HepG2 (cell line): Measurements from ENCODE around the gene TEX14. TPM values are rescaled to one million over a fixed set of nuclear protein-coding genes. Genes with fewer than 3 reads are reported as not detected.

ENCODE experiments used
- ATAC-seq: fragments of 200-7000 bp; cut with Tn5 transposase; 3 replicates; pipeline ENCODE4 v1.9.1; 2020; ENCODE audit warnings: mild to moderate bottlenecking, moderate library complexity
- BruUV-seq: library from RNA; stranded (reverse); fragments of 400-500 nt; replicated peaks from 2 replicates; lab custom pipeline; 2021; lab: Mats Ljungman, UMichigan
- CTCF ChIA-PET: fragments of 300-600 bp; formaldehyde crosslinking; extraction: SDS; loops from one replicate; lab custom pipeline; 2021; ENCODE audit warnings: low total read pairs, inconsistent platforms, low intra/inter-chr PET ratio; lab: Yijun Ruan, JAX
- POLR2A ChIA-PET: fragments of 350-600 bp; sonication (Branson Sonifier 250); formaldehyde crosslinking; loops from one replicate; lab custom pipeline; 2020; ENCODE audit warnings: antibody characterized with exemption, inconsistent platforms; lab: Yijun Ruan, JAX
- DNase-seq: peaks from one replicate; pipeline ENCODE4 v3.0.0-alpha.2; 2015; ENCODE audit warnings: low spot score
- FAIRE-seq: peaks from 3 replicates; lab custom pipeline; 2011; peaks lifted over from hg19 to GRCh38; lab: Jason Lieb, UNC
- H2AFZ ChIP-seq: one replicate; pipeline ENCODE4 v1.6.1; 2011; ENCODE audit warnings: low read length, inconsistent platforms
- H3K27ac ChIP-seq: fragments of 300-600 bp; 3 replicates; pipeline ENCODE4 v1.8.0; 2011; ENCODE audit warnings: mixed run types, mild to moderate bottlenecking, mixed read lengths, low read length, inconsistent platforms; ENCODE audit not compliant: insufficient read depth; ENCODE audit errors: extremely low read length
- H3K27me3 ChIP-seq, 2 experiments: fragments of 200-600 bp in 1 of 2; 2 replicates in 1 of 2; 3 replicates in 1 of 2; pipeline versions ENCODE4 v1.6.0 to v1.8.0; 2011; ENCODE audit warnings: low read length in 2 of 2, mild to moderate bottlenecking in 2 of 2, moderate library complexity in 2 of 2, inconsistent platforms in 1 of 2; ENCODE audit not compliant: insufficient read depth in 2 of 2, control insufficient read depth in 1 of 2
- H3K36me3 ChIP-seq, 2 experiments: fragments of 200-600 bp in 1 of 2; replicated peaks in 1 of 2; 2 replicates in 1 of 2; 3 replicates in 1 of 2; pipeline versions ENCODE4 v1.5.1 to v1.8.0; 2011; ENCODE audit warnings: low read length in 2 of 2, inconsistent platforms in 1 of 2; ENCODE audit not compliant: insufficient read depth in 2 of 2, control insufficient read depth in 1 of 2
- H3K4me1 ChIP-seq: 2 replicates; pipeline ENCODE4 v1.5.1; 2012; ENCODE audit warnings: low read length, inconsistent platforms; ENCODE audit not compliant: insufficient read depth
- H3K4me2 ChIP-seq: 2 replicates; pipeline ENCODE4 v1.6.0; 2011; ENCODE audit warnings: low read depth, low read length, inconsistent platforms
- H3K4me3 ChIP-seq, 3 experiments: fragments of 200-600 bp in 1 of 3; sonication (generic), shearing (Covaris generic) in 1 of 3; replicated peaks in 1 of 3; 2 replicates each; pipeline ENCODE4 v1.5.1; 2011 to 2016; ENCODE audit warnings: low read length in 3 of 3, inconsistent platforms in 2 of 3, low read depth in 2 of 3, mild to moderate bottlenecking in 2 of 3, control low read depth in 1 of 3, mixed read lengths in 1 of 3; ENCODE audit not compliant: insufficient read depth in 1 of 3
- H3K79me2 ChIP-seq: one replicate; pipeline ENCODE4 v1.6.1; 2011; ENCODE audit warnings: low read length, inconsistent platforms; ENCODE audit not compliant: insufficient read depth
- H3K9ac ChIP-seq: 2 replicates; pipeline ENCODE4 v1.6.0; 2011; ENCODE audit warnings: mild to moderate bottlenecking, low read depth, low read length, inconsistent platforms; ENCODE audit not compliant: insufficient read depth
- H3K9me3 ChIP-seq: 2 replicates; pipeline ENCODE4 v1.5.1; 2012; ENCODE audit warnings: mild to moderate bottlenecking, low read length
- H4K20me1 ChIP-seq: 2 replicates; pipeline ENCODE4 v1.6.0; 2011; ENCODE audit warnings: inconsistent platforms, mild to moderate bottlenecking, low read length, moderate library complexity; ENCODE audit not compliant: insufficient read depth
- ATF1 ChIP-seq: IDR thresholded peaks from 2 replicates; pipeline ENCODE4 v1.6.1; 2016; ENCODE audit warnings: mild to moderate bottlenecking, control low read depth
- DMAP1 ChIP-seq: IDR thresholded peaks from 2 replicates; pipeline ENCODE4 v1.6.1; 2016
- FOXK2 ChIP-seq: fragments of 450-650 bp; IDR thresholded peaks from 2 replicates; pipeline ENCODE4 v1.6.1; 2016
- KAT8 ChIP-seq: IDR thresholded peaks from 2 replicates; pipeline ENCODE4 v1.6.1; 2016; ENCODE audit warnings: missing genetic modification reagents, missing compliant biosample characterization
- MBNL3 ChIP-seq: fragments of 250-450 bp; sonication (Bioruptor Pico); conservative IDR thresholded peaks from 2 replicates; pipeline ENCODE4 v1.8.0; 2022; ENCODE audit warnings: mild to moderate bottlenecking, inconsistent platforms
- PCBP1 ChIP-seq: fragments of 200-400 bp; formaldehyde crosslinking; IDR thresholded peaks from 2 replicates; pipeline ENCODE4 v1.6.1; 2017; ENCODE audit warnings: mild to moderate bottlenecking, low read depth, low read length, borderline replicate concordance
- RFX3 ChIP-seq: IDR thresholded peaks from 2 replicates; pipeline ENCODE4 v1.6.1; 2016; ENCODE audit warnings: missing biosample characterization, missing genetic modification reagents
- SNRNP70 ChIP-seq: fragments of 200-400 bp; formaldehyde crosslinking; IDR thresholded peaks from 2 replicates; pipeline ENCODE4 v1.6.1; 2017; ENCODE audit warnings: mild to moderate bottlenecking, low read depth, low read length, moderate library complexity
- TGIF2 ChIP-seq: IDR thresholded peaks from 2 replicates; pipeline ENCODE4 v1.6.1; 2016; ENCODE audit warnings: control low read depth, missing compliant biosample characterization
- ZBTB8A ChIP-seq: sonication (generic); formaldehyde crosslinking; IDR thresholded peaks from 2 replicates; pipeline ENCODE4 v1.4.0; 2020; ENCODE audit warnings: mild to moderate bottlenecking, low read depth, missing genetic modification reagents, borderline replicate concordance
- ZFX ChIP-seq: sonication (generic); formaldehyde crosslinking; IDR thresholded peaks from 2 replicates; pipeline ENCODE4 v1.4.0; 2020; ENCODE audit warnings: mild to moderate bottlenecking, low read depth, missing genetic modification reagents, moderate library complexity
- ZFY ChIP-seq: sonication (generic); formaldehyde crosslinking; IDR thresholded peaks from 2 replicates; pipeline ENCODE4 v1.4.0; 2020; ENCODE audit warnings: missing genetic modification reagents
- ZNF10 ChIP-seq: sonication (generic); formaldehyde crosslinking; IDR thresholded peaks from 2 replicates; pipeline ENCODE4 v1.4.0; 2020; ENCODE audit warnings: mild to moderate bottlenecking, low read depth, missing genetic modification reagents, borderline replicate concordance
- WGBS: methylation state at CpG from one replicate; pipeline ENCODE4 v1.1.6; 2017; ENCODE audit warnings: low lambda C conversion rate; 5-methylcytosine and 5-hydroxymethylcytosine counted together
- in situ Hi-C: cut with HindIII; loops from 2 replicates; pipeline ENCODE4 v1.10.0; 2017; ENCODE audit warnings: low pct_unique_long_range_greater_than_20kb; ENCODE audit not compliant: extremely low pct_ligation_motif_present
- intact Hi-C: fragments of 100-400 bp; cut with micrococcal nuclease; formaldehyde crosslinking; loops from one replicate; pipeline ENCODE4 v1.10.0; 2022; ENCODE audit not compliant: unreplicated experiment
- polyA plus RNA-seq, 8 experiments: library from polyadenylated mRNA; depleted of rRNA in 3 of 8; stranded (reverse) in 7 of 8; unstranded in 1 of 8; fragments of >200 nt; fragmentation: Illumina TruSeq in 4 of 8; extraction: Trizol in 4 of 8; gene quantifications; 2 replicates each; pipeline versions ENCODE4 v1.2.1 to v1.2.3, GENCODE V29; 2011 to 2016; ENCODE audit warnings: low read depth in 4 of 8, missing spikeins in 1 of 8, mixed read lengths in 1 of 8; ENCODE audit not compliant: insufficient read depth in 1 of 8
- total RNA-seq, 5 experiments: library from RNA; depleted of rRNA; stranded (reverse); fragments of >200 nt; fragmentation: Illumina TruSeq; extraction: Trizol; gene quantifications; 2 replicates each; pipeline ENCODE4 v1.2.3, GENCODE V29; 2016; ENCODE audit warnings: low read depth in 1 of 5
- TF ChIP-seq, protein P1 (sequence below): IDR thresholded peaks from 2 replicates; pipeline ENCODE4 v1.6.1; 2016; ENCODE audit warnings: mild to moderate bottlenecking
- TF ChIP-seq, protein P2 (sequence below): sonication (generic); formaldehyde crosslinking; IDR thresholded peaks from 2 replicates; pipeline ENCODE4 v1.4.0; 2020; ENCODE audit warnings: missing genetic modification reagents
- TF ChIP-seq, protein P3 (sequence below): sonication (generic); formaldehyde crosslinking; IDR thresholded peaks from 2 replicates; pipeline ENCODE4 v1.5.1; 2020; ENCODE audit warnings: missing genetic modification reagents, mild to moderate bottlenecking, borderline replicate concordance

The TEX14 gene
- total and polyA plus RNA-seq, 2 of the 13 experiments (the other 11 are each of a cell fraction or from before 2014, with no cell fraction given) = 0.04 to 0.07 TPM

DNA sequence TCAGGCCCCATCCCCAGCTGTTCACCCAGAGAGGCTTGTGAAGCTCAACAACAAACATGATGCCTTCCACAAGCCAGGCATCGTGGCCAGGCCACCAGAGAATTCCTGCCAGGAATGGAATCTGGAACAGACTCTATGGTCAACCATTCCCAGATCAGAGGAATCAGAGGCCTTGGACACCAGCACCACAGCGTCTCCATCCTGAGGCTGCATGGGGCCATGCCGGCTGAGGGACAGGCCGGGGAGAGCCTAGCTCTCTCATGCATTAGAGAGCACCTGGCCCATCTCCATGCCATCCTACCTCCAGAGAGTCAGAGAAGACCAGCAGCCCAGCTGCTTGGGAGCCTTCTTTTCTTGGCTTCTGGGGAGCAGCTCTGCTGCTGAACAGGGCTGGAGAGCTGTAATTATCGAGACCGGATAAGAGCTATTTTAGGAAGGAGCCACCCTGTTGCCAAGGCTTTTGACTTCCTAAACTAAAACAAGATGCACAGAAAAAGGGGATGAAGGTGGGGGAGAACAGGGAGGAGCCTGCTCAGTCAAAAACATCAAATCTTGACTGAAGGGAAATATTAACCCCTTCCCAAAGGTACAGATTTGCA is 152.9 kb downstream of the TEX14 start (continued):
- TF ChIP-seq ZBTB8A (CRISPR knock-in tag) = no peak
- TF ChIP-seq ZFX (CRISPR knock-in tag) = no peak
- no peak for TF ChIP-seq ZNF10 (CRISPR knock-in tag)
- TF ChIP-seq, protein P1, sequence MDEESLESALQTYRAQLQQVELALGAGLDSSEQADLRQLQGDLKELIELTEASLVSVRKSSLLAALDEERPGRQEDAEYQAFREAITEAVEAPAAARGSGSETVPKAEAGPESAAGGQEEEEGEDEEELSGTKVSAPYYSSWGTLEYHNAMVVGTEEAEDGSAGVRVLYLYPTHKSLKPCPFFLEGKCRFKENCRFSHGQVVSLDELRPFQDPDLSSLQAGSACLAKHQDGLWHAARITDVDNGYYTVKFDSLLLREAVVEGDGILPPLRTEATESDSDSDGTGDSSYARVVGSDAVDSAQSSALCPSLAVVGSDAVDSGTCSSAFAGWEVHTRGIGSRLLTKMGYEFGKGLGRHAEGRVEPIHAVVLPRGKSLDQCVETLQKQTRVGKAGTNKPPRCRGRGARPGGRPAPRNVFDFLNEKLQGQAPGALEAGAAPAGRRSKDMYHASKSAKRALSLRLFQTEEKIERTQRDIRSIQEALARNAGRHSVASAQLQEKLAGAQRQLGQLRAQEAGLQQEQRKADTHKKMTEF (CRISPR knock-in tag) = no peak
- TF ChIP-seq FOXK2 = no peak
- TF ChIP-seq SNRNP70 = no peak
- TF ChIP-seq ATF1 (CRISPR knock-in tag) = no peak

DNA sequence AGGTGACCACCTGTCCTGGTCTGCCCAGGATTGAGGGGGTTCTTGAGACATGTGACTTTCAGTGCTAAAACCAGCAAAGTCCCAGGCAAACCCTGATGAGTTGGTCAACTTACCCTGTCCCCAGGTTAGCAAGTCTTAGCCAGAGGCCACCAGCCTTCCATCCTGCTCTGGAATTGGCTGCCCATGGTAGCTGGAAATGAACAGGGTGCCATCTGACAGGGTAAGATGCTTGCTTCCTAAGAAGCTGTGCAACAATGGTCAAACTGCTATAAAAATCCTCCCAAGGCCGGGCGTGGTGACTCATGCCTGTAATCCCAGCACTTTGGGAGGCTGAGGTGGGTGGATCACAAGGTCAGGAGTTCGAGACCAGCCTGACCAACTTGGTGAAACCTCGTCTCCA is 154.6 kb downstream of the TEX14 start:
- Histone ChIP-seq H3K4me3 (no peak overlapping the region), H3K4me1 (peaks cover 50% of the 10 kb centered on the region), H3K4me2 (no peak overlapping the region), H4K20me1 (no peaks in the 10 kb centered on the region), H3K36me3 (no peaks in the 10 kb centered on the region), H3K9ac (no peak overlapping the region), H3K9me3 (no peaks in the 10 kb centered on the region), H3K79me2 (no peaks in the 10 kb centered on the region), H3K27ac (no peak overlapping the region), H2AFZ (no peak overlapping the region), H3K27me3 (peaks cover 2 to 25% of the 10 kb centered on the region in 2 experiments; a peak in 3 of 5 replicates)
- intact Hi-C loops = no loop called here
- no peak for DNase-seq
- in situ Hi-C loops = loop anchor here (10.0 kb wide), 1 partner anchor 58 kb away; no protein-coding TSS in a partner anchor
- CTCF ChIA-PET = no interaction called here
- POLR2A ChIA-PET = interaction anchor here (7.8 kb wide), 1 partner anchor 94 kb away, joined by 73 read pairs; no protein-coding TSS in a partner anchor
- 22% methylated on average over 4 of the region's 4 CpGs for WGBS
- BruUV-seq = no TSS peak
- no peak for FAIRE-seq
- no peak for ATAC-seq
- TF ChIP-seq ZFY (CRISPR knock-in tag) = no peak
- no peak for TF ChIP-seq MBNL3 (CRISPR knock-in tag)
- TF ChIP-seq RFX3 = no peak
- TF ChIP-seq KAT8 (CRISPR knock-in tag) = no peak
- no peak for TF ChIP-seq PCBP1
- TF ChIP-seq, protein P2, sequence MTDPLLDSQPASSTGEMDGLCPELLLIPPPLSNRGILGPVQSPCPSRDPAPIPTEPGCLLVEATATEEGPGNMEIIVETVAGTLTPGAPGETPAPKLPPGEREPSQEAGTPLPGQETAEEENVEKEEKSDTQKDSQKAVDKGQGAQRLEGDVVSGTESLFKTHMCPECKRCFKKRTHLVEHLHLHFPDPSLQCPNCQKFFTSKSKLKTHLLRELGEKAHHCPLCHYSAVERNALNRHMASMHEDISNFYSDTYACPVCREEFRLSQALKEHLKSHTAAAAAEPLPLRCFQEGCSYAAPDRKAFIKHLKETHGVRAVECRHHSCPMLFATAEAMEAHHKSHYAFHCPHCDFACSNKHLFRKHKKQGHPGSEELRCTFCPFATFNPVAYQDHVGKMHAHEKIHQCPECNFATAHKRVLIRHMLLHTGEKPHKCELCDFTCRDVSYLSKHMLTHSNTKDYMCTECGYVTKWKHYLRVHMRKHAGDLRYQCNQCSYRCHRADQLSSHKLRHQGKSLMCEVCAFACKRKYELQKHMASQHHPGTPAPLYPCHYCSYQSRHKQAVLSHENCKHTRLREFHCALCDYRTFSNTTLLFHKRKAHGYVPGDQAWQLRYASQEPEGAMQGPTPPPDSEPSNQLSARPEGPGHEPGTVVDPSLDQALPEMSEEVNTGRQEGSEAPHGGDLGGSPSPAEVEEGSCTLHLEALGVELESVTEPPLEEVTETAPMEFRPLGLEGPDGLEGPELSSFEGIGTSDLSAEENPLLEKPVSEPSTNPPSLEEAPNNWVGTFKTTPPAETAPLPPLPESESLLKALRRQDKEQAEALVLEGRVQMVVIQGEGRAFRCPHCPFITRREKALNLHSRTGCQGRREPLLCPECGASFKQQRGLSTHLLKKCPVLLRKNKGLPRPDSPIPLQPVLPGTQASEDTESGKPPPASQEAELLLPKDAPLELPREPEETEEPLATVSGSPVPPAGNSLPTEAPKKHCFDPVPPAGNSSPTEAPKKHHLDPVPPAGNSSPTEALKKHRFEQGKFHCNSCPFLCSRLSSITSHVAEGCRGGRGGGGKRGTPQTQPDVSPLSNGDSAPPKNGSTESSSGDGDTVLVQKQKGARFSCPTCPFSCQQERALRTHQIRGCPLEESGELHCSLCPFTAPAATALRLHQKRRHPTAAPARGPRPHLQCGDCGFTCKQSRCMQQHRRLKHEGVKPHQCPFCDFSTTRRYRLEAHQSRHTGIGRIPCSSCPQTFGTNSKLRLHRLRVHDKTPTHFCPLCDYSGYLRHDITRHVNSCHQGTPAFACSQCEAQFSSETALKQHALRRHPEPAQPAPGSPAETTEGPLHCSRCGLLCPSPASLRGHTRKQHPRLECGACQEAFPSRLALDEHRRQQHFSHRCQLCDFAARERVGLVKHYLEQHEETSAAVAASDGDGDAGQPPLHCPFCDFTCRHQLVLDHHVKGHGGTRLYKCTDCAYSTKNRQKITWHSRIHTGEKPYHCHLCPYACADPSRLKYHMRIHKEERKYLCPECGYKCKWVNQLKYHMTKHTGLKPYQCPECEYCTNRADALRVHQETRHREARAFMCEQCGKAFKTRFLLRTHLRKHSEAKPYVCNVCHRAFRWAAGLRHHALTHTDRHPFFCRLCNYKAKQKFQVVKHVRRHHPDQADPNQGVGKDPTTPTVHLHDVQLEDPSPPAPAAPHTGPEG (CRISPR knock-in tag) = no peak
- no peak for TF ChIP-seq DMAP1 (CRISPR knock-in tag)
- TF ChIP-seq TGIF2 (CRISPR knock-in tag) = no peak
- TF ChIP-seq, protein P3, sequence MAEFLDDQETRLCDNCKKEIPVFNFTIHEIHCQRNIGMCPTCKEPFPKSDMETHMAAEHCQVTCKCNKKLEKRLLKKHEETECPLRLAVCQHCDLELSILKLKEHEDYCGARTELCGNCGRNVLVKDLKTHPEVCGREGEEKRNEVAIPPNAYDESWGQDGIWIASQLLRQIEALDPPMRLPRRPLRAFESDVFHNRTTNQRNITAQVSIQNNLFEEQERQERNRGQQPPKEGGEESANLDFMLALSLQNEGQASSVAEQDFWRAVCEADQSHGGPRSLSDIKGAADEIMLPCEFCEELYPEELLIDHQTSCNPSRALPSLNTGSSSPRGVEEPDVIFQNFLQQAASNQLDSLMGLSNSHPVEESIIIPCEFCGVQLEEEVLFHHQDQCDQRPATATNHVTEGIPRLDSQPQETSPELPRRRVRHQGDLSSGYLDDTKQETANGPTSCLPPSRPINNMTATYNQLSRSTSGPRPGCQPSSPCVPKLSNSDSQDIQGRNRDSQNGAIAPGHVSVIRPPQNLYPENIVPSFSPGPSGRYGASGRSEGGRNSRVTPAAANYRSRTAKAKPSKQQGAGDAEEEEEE (CRISPR knock-in tag) = no peak
